BE2C (cell line): ENCODE results near the gene CALML5.
"Not testable (repeated sequence)": the region's sequence is repeated elsewhere in the genome, so short reads cannot be mapped to it uniquely, and the experiment has no call there.

Source experiments
- DNase-seq: peaks from one replicate; pipeline ENCODE4 v3.0.0-alpha.2; 2020
- H3K27me3 ChIP-seq: fragments of 250-450 bp; sonication (Bioruptor Pico); 2 replicates; pipeline ENCODE4 v1.5.1; 2020; ENCODE audit warnings: mild to moderate bottlenecking
- H3K36me3 ChIP-seq: fragments of 250-450 bp; sonication (Bioruptor Pico); 2 replicates; pipeline ENCODE4 v1.5.1; 2020; ENCODE audit warnings: mild to moderate bottlenecking
- H3K4me1 ChIP-seq: fragments of 250-450 bp; sonication (Bioruptor Pico); 2 replicates; pipeline ENCODE4 v1.5.1; 2020
- H3K4me3 ChIP-seq: 2 replicates; pipeline ENCODE4 v1.5.1; 2011; ENCODE audit warnings: low read depth, low read length
- H3K9me3 ChIP-seq: fragments of 250-450 bp; sonication (Bioruptor Pico); 2 replicates; pipeline ENCODE4 v1.5.1; 2020
- CTCF ChIP-seq: IDR thresholded peaks from 2 replicates; pipeline ENCODE4 v1.5.1; 2012; ENCODE audit warnings: mild to moderate bottlenecking, low read depth, low read length

The CALML5 gene

GRCh38 chr10:5479481-5480161 lies 19.7 kb downstream of the CALML5 start:
- no peak for DNase-seq
- Histone ChIP-seq H3K27me3 (no peaks in the 10 kb centered on the region), H3K36me3 (no peaks in the 10 kb centered on the region), H3K4me3 (no peak overlapping the region), H3K4me1 (no peaks in the 10 kb centered on the region), H3K9me3 (no peaks in the 10 kb centered on the region)
- TF ChIP-seq CTCF = no peak

DNA sequence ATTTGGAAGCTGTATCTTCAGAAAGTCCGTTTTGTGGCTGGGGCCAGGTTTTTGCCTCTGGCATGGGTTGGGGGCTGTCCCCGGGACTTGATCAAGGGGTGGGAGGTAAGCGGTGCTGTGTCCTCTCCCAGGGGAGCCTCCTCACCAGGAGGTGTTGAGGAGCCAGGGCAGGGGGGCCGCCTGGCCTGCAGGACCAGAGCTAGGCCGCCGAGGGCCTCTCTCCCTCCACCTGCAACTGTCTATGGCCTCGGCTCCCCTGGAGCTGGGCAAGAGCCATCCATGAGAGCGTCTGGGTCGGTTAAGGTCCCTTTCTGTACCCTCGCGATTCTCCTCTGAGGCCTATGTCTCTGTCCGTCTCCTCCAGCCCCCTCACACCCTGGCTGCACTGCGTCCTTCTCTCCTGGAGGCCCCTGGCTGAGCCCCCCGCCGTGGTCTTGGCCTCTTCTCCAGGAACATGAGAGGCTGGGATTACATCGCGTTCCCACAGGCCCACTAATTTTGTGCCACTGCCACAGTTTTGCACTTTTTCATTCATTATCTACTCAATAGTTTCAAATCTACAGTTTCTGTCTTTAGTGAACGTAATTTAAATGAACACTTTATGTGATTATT lies 20.6 kb downstream of the CALML5 start:
- Histone ChIP-seq H3K9me3 (no peaks in the 10 kb centered on the region), H3K4me3 (no peak overlapping the region), H3K4me1 (no peaks in the 10 kb centered on the region), H3K27me3 (no peaks in the 10 kb centered on the region), H3K36me3 (no peaks in the 10 kb centered on the region)
- TF ChIP-seq CTCF = no peak
- no peak for DNase-seq

DNA sequence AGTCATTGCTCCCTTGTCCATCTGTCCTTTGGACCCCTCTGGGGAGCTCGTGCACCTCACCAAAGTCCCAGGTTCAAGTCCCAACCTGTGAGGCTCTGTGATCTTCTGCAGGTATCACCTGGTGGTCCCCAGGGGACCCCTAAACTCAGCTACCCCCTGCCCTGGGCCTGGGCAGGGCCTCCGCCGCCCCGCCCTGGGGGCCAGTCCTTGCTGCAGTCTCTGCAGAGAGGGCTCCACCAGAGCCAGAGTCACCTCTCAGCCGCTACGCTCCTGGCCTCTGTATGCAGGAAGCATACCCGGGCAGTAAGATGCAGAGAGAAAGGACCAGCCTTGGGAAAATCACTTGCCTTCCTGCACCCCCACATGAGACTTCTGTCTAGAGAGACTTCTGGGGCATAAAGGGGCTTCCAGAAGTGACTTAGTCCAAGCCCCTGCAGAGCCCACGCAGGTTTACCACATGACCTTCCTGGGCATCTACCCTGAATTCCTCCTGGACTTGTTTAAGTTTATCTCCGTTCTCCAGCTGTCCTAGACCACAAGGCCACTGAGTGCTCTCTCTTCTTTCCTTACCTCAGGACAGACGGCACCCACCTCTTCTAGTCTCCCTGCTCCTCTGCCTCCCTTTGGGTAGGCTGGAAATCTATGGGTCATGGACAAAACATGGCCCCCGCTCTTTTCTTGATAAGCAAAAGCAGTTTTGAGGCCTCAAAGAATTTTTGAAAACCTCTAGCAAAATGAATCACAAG lies 21.2 kb downstream of the CALML5 start:
- TF ChIP-seq CTCF = no peak
- Histone ChIP-seq H3K9me3 (no peaks in the 10 kb centered on the region), H3K27me3 (no peaks in the 10 kb centered on the region), H3K4me1 (no peaks in the 10 kb centered on the region), H3K36me3 (no peaks in the 10 kb centered on the region), H3K4me3 (no peak overlapping the region)
- no peak for DNase-seq

GRCh38 chr10:5476918-5477525 lies 22.3 kb downstream of the CALML5 start:
- Histone ChIP-seq H3K36me3 (no peaks in the 10 kb centered on the region), H3K27me3 (no peaks in the 10 kb centered on the region), H3K4me3 (no peak overlapping the region), H3K9me3 (no peaks in the 10 kb centered on the region), H3K4me1 (no peaks in the 10 kb centered on the region)
- TF ChIP-seq CTCF = no peak
- DNase-seq = no peak

GRCh38 chr10:5475974-5476807 lies 23.2 kb downstream of the CALML5 start:
- not testable (repeated sequence) for H3K36me3 ChIP-seq, H3K4me3 ChIP-seq, H3K4me1 ChIP-seq, DNase-seq, H3K9me3 ChIP-seq, H3K27me3 ChIP-seq

DNA sequence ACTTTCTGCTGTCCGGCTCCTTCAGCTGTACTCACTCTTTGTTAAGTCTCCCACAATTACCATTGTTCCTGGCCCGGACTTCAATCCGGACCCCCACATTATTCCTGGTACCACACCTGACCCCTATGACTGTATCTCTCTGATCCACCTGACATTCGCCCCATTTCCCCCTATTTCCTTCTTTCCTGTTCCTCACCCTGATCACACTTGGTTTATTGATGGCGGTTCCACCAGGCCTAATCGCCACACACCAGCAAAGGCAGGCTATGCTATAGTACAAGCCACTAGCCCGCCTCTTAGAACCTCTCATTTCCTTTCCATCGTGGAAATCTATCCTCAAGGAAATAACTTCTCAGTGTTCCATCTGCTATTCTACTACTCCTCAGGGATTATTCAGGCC lies 24.3 kb downstream of the CALML5 start:
- H3K27me3 ChIP-seq, H3K9me3 ChIP-seq, DNase-seq, H3K4me3 ChIP-seq, H3K36me3 ChIP-seq, H3K4me1 ChIP-seq: not testable (repeated sequence)

GRCh38 chr10:5474642-5475041 lies 24.7 kb downstream of the CALML5 start:
- not testable (repeated sequence) for DNase-seq, H3K36me3 ChIP-seq, H3K27me3 ChIP-seq, H3K9me3 ChIP-seq, H3K4me1 ChIP-seq, H3K4me3 ChIP-seq
